Stomach smooth muscle (tissue), 2 donors: Measurements from ENCODE around the gene TRMT1.

Experiments used
- H3K27ac ChIP-seq: one replicate; pipeline ENCODE4 v1.7.0; 2013; ENCODE audit warnings: mild to moderate bottlenecking, low read length, inconsistent platforms
- H3K27me3 ChIP-seq, 2 donors: one replicate each; pipeline ENCODE4 v1.7.0; 2013; ENCODE audit warnings: low read length in 2 of 2; ENCODE audit not compliant: insufficient read depth in 2 of 2, control insufficient read depth in 1 of 2
- H3K36me3 ChIP-seq, 2 donors: one replicate each; pipeline ENCODE4 v1.7.0; 2013; ENCODE audit warnings: low read length in 2 of 2; ENCODE audit not compliant: control insufficient read depth in 2 of 2, insufficient read depth in 2 of 2
- H3K4me1 ChIP-seq: one replicate; pipeline ENCODE4 v1.7.0; 2013; ENCODE audit warnings: low read length; ENCODE audit not compliant: control insufficient read depth, insufficient read depth
- H3K4me3 ChIP-seq, 2 donors: one replicate each; pipeline ENCODE4 v1.7.0; 2013; ENCODE audit warnings: low read length in 2 of 2
- H3K9ac ChIP-seq, 2 donors: one replicate each; pipeline ENCODE4 v1.7.0; 2013; ENCODE audit warnings: low read length in 2 of 2, mild to moderate bottlenecking in 1 of 2
- H3K9me3 ChIP-seq, 2 donors: one replicate each; pipeline ENCODE4 v1.7.0; 2013; ENCODE audit warnings: low read length in 2 of 2; ENCODE audit not compliant: control insufficient read depth in 2 of 2
- donor health status: healthy.
- donor health status: Pancreatic carcinoma.

TRMT1 gene

DNA sequence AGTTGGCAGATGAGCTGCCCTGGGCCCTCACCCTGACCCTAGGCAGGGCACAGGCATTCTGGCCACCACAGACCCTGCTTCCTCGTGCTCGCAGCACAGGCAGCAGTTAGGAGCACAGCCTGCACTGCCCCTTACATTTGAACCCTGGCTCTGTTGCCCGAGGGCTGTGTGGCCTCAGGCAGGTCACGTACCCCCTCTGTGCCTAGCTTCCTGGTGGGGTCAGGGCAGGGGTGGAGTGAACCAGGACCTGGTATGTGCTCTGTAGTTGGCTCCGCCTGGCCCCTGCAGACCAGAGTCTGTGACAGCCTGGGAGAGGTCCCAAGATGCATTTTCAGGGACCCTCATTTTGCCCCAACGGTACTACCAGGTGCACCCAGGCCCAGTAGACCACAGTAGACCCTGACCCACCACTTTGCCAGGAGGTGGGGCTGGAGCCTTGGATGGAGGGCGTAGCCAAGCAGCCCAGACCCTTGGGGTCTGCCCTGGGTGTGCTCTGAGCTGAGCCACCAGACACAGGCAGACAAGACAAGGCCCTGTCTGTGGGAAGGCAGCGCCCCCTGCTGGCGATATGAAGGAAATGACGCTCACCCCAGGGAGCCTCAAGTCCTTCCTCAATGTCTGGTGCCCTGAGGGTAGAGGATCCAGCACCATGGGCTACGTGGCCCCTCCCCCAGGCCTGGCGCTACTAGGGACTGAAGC is 23.0 kb downstream of the TRMT1 start:
- Histone ChIP-seq H3K4me1 (peaks cover 52% of the 10 kb centered on the region), H3K4me3 (no peak overlapping the region), H3K27ac (no peak overlapping the region), H3K27me3 (no peaks in the 10 kb centered on the region), H3K9me3 (no peaks in the 10 kb centered on the region), H3K36me3 (peaks cover 0 to 13% of the 10 kb centered on the region in 2 donors), H3K9ac (peak overlapping the region in 1 of 2 donors; percentile 3)

DNA sequence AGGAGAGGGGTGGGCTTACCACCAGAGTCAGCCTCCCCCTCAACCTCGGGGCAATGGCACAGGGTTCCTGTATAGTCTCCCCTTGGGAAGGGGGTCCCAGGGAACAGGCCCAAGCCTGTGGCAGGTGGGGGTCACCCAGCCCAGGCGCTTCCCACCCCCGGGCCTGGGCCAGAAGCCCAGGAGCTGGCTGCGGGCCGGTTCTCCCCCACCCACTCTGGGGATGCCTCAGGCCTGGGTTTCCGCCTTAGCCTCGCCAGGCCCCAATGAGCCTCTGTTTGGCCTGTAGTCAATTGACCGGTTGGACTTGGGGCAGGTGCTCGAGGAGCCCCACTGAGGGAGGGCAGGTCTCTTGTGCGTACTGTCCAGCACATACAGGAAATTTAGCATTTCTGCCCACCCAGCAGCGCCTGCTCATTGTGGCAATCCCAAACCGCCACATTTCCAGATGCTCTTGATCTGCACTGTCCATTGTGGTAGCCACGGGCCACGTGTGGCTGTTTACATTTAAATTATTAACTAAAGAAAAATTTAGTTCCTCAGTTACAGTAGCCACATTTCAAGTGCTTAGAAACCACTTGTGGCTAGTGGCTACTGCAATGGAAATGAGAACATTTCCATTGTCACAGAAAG is 23.8 kb downstream of the TRMT1 start:
- H3K9ac ChIP-seq, result peak overlapping the region in 1 of 2 donors; percentile 28
- no peak overlapping the region for H3K4me3 ChIP-seq

DNA sequence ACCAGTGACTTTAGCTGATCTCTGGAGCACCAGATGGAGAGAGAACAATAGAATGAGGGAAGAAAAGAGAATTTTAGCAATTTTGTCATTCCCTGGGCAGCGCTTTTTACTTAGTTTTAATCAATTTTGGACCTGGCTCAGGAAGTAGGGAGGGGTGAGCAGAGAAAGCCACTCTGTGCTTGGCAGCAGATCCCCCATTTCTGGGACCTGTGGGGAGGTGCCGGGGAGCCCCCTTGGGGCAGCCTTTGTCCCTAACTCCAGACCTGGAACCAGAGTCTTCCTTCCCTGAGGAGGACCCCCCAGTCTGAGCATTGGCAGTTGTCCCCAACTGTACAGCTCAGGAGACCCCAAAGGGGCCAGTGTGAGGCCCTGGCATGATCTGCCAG is 24.4 kb downstream of the TRMT1 start:
- Histone ChIP-seq H3K9ac (peak overlapping the region; percentile 28 to 42), H3K27me3 (no peaks in the 10 kb centered on the region), H3K36me3 (peaks cover 3 to 16% of the 10 kb centered on the region in 2 donors), H3K9me3 (no peaks in the 10 kb centered on the region), H3K4me1 (peaks cover 49% of the 10 kb centered on the region), H3K27ac (peak overlapping the region; percentile 77), H3K4me3 (no peak overlapping the region)

More for the DNA sequence above, 23.8 kb downstream of the TRMT1 start:
- Histone ChIP-seq H3K9me3 (no peaks in the 10 kb centered on the region), H3K27ac (peak overlapping the region; percentile 77), H3K27me3 (no peaks in the 10 kb centered on the region), H3K4me1 (peaks cover 51% of the 10 kb centered on the region), H3K36me3 (peaks cover 0 to 13% of the 10 kb centered on the region in 2 donors)

DNA sequence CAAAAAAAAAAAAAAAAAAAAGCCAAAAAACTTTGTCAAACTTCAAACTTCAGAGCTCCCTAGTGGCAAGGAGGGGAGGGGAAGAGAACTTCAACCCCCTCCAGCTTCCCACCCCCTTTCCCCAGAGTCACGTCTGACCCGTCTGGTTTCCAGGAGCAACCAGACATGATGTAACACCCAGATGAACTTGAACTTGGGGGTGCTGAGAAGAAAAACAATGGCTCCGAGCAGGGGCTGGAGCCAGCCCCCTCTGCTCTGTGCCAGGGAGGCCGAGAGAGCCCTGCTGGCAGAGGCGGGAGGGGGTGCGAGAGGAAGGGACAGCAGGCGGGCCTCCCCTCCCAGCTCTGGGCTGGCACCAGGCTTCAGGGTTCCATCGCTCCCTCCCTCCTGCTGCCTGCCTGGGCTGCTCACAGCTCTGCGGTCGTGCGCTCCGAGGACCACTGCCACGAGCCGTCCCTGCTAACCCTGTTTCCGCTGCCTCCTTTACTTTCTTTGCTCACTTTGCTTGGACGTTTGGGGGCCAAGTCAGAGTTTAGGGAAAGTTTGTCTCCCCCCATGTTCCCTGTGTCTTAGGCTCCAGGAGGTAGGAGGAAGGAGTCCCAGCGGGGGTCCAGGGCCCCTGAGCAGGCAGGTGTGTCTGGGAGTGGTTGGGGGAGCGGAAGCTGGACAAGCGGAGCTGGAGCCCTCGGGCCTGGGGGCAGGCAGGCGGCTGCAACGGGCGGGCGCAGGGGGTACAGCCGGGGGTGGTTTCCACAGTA is 25.0 kb downstream of the TRMT1 start:
- H3K4me3 ChIP-seq, result peak overlapping the region in 1 of 2 donors; percentile 44
- peak overlapping the region in 1 of 2 donors; percentile 51 for H3K9ac ChIP-seq
- H3K27ac ChIP-seq, result peak overlapping the region; percentile 77
- peaks cover 6 to 22% of the 10 kb centered on the region in 2 donors for H3K36me3 ChIP-seq
- peaks cover 49% of the 10 kb centered on the region for H3K4me1 ChIP-seq
- H3K27me3 ChIP-seq, result no peaks in the 10 kb centered on the region
- H3K9me3 ChIP-seq, result no peaks in the 10 kb centered on the region

DNA sequence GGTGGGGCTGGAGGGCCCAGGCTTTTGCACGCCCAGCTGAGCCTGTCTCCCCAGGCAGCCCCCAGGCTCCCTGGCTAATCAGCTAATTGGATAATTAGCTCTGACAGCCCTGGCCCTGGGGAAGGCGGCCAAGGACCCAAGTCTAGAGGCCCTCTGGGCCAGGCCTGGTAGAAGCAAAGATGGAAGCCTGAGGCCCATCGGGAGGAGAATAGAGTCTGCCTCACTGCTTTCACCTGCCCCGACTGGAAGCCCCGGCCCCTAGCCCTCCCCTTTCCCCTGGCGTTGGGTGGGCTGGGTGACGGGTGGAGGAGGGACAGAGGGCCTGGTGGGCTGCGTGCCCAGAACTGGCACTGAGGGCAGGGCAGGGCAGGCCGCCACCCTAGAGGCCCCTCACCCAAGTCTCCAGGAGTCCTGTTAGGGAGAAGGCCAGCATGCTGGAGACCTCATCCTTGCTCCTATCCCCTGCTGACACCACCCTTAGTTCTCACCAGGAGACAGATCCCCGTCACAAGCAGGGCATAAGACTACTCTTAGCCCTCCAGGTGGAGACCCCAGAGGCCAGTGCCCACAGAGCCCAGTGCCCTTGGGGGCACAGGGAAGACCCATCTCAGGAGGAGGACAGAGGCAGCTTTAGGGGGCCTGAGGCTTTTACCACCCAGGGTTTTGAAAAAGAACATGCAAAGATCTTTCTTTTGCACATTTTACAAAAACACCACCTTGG is 25.9 kb downstream of the TRMT1 start:
- H3K27ac ChIP-seq, result peak overlapping the region; percentile 77
- no peaks in the 10 kb centered on the region for H3K9me3 ChIP-seq
- no peak overlapping the region for H3K4me3 ChIP-seq
- peaks cover 6 to 25% of the 10 kb centered on the region in 2 donors for H3K36me3 ChIP-seq
- H3K4me1 ChIP-seq, result peaks cover 57% of the 10 kb centered on the region
- H3K9ac ChIP-seq, result peak overlapping the region; percentile 13 to 36
- H3K27me3 ChIP-seq, result no peaks in the 10 kb centered on the region

DNA sequence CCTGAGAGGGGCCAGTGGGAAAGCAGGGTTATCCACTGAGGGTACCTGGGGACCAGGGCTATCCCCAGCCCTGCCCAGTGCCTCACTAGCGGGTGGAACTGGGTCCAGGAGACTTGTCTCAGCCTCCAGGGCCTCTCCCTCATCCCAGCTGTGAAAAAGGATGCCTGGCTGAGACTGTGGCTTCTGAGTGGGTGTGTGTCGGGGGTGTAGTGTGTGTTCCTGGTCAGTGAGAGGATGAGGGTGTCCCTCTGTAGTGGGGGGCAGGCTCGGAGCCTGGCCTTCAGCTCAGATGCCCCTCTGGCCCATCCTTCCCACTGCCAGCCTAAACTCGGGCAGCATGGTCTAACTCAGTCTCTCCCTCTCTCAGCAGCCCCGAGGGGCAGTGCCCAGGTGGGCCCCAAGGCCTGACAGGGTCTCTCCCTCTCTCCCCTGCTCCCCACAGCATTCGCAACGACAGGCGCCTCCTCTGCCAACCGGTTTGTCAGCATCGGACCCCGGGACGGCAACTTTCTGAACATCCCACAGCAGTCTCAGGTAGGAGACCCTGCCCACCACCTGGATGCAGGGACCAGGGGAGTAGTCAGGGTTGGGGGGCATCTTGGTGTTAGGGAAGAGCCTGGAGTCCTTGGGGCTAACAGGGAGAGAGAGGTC is 26.6 kb downstream of the TRMT1 start:
- Histone ChIP-seq H3K4me1 (peaks cover 64% of the 10 kb centered on the region), H3K36me3 (peaks cover 10 to 28% of the 10 kb centered on the region in 2 donors), H3K9me3 (no peaks in the 10 kb centered on the region), H3K9ac (peak overlapping the region in 1 of 2 donors; percentile 12), H3K27me3 (no peaks in the 10 kb centered on the region), H3K27ac (peak overlapping the region; percentile 46), H3K4me3 (no peak overlapping the region)

DNA sequence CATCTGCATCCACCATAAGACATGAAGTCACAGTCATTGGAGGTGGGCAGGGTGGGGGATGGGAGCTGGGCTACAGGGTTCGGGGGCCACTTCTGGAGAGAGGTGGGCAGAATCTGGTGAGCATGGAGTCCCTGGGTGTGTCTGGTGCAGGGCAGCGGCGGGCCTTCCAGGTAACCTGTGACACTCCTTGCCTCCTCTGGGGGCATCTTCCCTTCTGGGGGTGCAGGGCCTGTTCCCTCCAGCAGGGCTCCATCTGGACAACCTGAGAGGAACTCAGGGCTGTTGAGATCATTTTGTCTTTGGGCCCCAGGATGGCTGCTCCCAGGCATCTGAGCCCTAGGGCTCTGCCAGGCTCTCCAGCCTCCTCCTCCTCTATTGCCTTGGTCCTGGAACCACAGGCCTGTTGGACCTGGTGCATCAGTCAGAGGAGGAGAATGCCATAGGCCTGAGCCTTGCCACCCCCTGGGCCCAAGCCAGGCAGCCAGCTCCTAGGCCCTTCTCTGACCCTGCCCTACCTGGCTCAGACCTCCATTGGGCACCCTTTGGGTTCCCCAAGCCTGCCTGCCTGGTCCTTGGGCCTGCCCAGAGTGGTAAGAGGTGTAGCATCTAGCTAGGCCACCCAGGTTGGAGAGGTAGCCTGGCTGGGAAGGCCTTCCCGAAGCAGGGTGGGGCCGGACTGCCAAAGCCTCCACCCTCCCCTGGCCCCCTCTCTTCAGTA is 27.2 kb downstream of the TRMT1 start:
- Histone ChIP-seq H3K4me3 (no peak overlapping the region), H3K4me1 (peaks cover 62% of the 10 kb centered on the region), H3K36me3 (peaks cover 10 to 26% of the 10 kb centered on the region in 2 donors), H3K9me3 (no peaks in the 10 kb centered on the region), H3K9ac (peak overlapping the region; percentile 12 to 36), H3K27ac (peak overlapping the region; percentile 46), H3K27me3 (no peaks in the 10 kb centered on the region)

DNA sequence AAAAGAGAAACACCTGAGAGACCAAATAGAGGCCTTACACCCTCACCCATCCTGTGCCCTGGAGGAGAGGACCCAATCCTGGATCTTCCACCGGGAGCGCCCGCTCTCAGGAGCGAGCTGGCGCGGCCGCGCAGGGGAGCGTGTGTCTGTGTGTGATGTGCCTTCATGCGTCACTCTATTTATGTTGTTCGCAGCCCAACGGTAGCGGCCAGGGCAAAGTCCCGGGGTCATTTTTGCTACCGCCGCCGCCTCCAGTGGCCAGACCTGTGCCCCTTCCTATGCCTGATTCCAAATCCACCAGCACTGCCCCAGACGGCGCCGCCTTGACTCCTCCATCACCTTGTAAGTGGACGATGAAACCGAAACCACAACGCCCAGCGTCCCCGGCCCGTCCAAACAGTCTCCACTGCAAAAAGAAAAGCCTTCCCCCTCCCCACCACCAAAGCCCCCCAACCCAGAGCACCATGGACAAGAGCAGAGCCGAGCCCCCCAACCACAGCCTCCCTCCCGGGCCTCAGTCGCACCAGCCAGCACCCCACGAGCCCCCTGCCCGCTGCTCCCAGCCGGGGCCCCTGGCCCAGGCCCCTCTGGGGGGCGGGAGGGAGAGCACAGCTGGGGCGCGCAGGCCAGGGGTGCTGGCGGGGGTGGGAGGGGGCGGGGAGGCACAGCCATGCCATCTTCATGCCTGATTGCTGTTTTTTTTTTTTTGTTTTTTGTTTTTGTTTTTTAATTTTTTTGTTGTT is 28.6 kb downstream of the TRMT1 start:
- Histone ChIP-seq H3K36me3 (peaks cover 10 to 33% of the 10 kb centered on the region in 2 donors), H3K27ac (no peak overlapping the region), H3K4me3 (no peak overlapping the region), H3K4me1 (peaks cover 52% of the 10 kb centered on the region), H3K9me3 (no peaks in the 10 kb centered on the region), H3K27me3 (no peaks in the 10 kb centered on the region), H3K9ac (no peak overlapping the region)

DNA sequence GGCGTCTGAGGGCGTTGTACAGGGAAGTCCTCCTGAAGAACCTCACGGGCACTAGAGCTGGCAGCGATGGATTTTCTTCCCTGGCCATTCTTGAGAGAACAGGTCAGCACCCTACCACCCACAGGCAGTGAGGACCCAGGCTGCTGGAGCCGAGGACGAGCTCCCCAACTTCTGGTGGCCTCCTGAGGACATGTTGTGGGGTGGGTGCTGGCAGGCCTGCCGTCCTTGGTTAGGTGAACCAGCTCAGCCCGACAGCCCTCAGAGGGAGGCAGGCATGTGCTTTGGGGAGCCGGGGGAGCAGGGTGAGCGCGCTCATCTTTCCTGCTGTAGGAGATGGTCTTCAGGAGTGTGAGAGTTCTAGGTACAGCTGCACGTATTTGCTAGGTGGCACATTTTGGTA is 29.2 kb downstream of the TRMT1 start:
- Histone ChIP-seq H3K36me3 (peaks cover 10 to 34% of the 10 kb centered on the region in 2 donors), H3K27me3 (no peaks in the 10 kb centered on the region), H3K9ac (no peak overlapping the region), H3K4me3 (no peak overlapping the region), H3K4me1 (peaks cover 52% of the 10 kb centered on the region), H3K27ac (no peak overlapping the region), H3K9me3 (no peaks in the 10 kb centered on the region)
